Endothelial cell of hepatic sinusoid (primary cell): Measurements from ENCODE around the gene CLCN5.

Experiments
- in situ Hi-C: cut with HindIII; loops from 2 replicates; pipeline ENCODE4 v1.10.0; 2017; ENCODE audit warnings: low sequenced_read_pairs

CLCN5 gene

GRCh38 chrX:50075630-50076339 is 153.4 kb downstream of the CLCN5 start:
- in situ Hi-C loops, result no loop called here

- in situ Hi-C loops, result no loop called here
Measured at GRCh38 chrX:50081282-50081889, 159.0 kb downstream of the CLCN5 start.

GRCh38 chrX:50082741-50083140 is 160.3 kb downstream of the CLCN5 start:
- in situ Hi-C loops, result no loop called here

GRCh38 chrX:50088645-50089044 is 166.2 kb downstream of the CLCN5 start:
- in situ Hi-C loops, result no loop called here

GRCh38 chrX:50093625-50094024 is 171.2 kb downstream of the CLCN5 start:
- in situ Hi-C loops, result no loop called here

GRCh38 chrX:50097071-50097470 is 174.7 kb downstream of the CLCN5 start:
- in situ Hi-C loops, result no loop called here

- in situ Hi-C loops, result no loop called here
Measured at GRCh38 chrX:50098241-50098640, 175.8 kb downstream of the CLCN5 start.

- in situ Hi-C loops, result no loop called here
Measured at GRCh38 chrX:50098749-50099148, 176.4 kb downstream of the CLCN5 start.

- in situ Hi-C loops, result no loop called here
Measured at GRCh38 chrX:50099331-50099730, 176.9 kb downstream of the CLCN5 start.

GRCh38 chrX:50100188-50100587 is 177.8 kb downstream of the CLCN5 start:
- in situ Hi-C loops, result no loop called here

GRCh38 chrX:50103176-50103575 is 180.8 kb downstream of the CLCN5 start:
- in situ Hi-C loops, result no loop called here

GRCh38 chrX:50103866-50104566 is 181.6 kb downstream of the CLCN5 start:
- in situ Hi-C loops, result no loop called here

GRCh38 chrX:50106051-50106675 is 183.8 kb downstream of the CLCN5 start:
- in situ Hi-C loops, result no loop called here

- in situ Hi-C loops, result no loop called here
Measured at GRCh38 chrX:50107470-50107869, 185.1 kb downstream of the CLCN5 start.

- in situ Hi-C loops, result no loop called here
Measured at GRCh38 chrX:50108264-50108663, 185.9 kb downstream of the CLCN5 start.

GRCh38 chrX:50111742-50112141 is 189.3 kb downstream of the CLCN5 start:
- in situ Hi-C loops, result no loop called here

- in situ Hi-C loops, result no loop called here
Measured at GRCh38 chrX:50114113-50114512, 191.7 kb downstream of the CLCN5 start.

- in situ Hi-C loops, result no loop called here
Measured at GRCh38 chrX:50115973-50116372, 193.6 kb downstream of the CLCN5 start.

GRCh38 chrX:50117476-50117875 is 195.1 kb downstream of the CLCN5 start:
- in situ Hi-C loops, result no loop called here

GRCh38 chrX:50125480-50125879 is 203.1 kb downstream of the CLCN5 start:
- in situ Hi-C loops, result no loop called here

GRCh38 chrX:50147972-50148371 is 225.6 kb downstream of the CLCN5 start:
- in situ Hi-C loops, result no loop called here
